Choroid plexus epithelial cell (primary cell): ENCODE data around the gene MYLK.
A peak's percentile ranks its signal among the peaks of the same experiment; 100 is the strongest.

Experiments
- DNase-seq: peaks from one replicate; pipeline ENCODE4 v3.0.0-alpha.2; 2010; ENCODE audit warnings: low read depth
- H3K4me3 ChIP-seq: 2 replicates; pipeline ENCODE4 v1.5.1; 2011; ENCODE audit warnings: low read depth, mild to moderate bottlenecking, control low read depth, low read length, moderate library complexity
- CTCF ChIP-seq: conservative IDR thresholded peaks from 2 replicates; pipeline ENCODE4 v1.5.1; 2011; ENCODE audit warnings: low read depth, mild to moderate bottlenecking, control low read depth, inconsistent platforms, low read length, moderate library complexity

MYLK gene

DNA sequence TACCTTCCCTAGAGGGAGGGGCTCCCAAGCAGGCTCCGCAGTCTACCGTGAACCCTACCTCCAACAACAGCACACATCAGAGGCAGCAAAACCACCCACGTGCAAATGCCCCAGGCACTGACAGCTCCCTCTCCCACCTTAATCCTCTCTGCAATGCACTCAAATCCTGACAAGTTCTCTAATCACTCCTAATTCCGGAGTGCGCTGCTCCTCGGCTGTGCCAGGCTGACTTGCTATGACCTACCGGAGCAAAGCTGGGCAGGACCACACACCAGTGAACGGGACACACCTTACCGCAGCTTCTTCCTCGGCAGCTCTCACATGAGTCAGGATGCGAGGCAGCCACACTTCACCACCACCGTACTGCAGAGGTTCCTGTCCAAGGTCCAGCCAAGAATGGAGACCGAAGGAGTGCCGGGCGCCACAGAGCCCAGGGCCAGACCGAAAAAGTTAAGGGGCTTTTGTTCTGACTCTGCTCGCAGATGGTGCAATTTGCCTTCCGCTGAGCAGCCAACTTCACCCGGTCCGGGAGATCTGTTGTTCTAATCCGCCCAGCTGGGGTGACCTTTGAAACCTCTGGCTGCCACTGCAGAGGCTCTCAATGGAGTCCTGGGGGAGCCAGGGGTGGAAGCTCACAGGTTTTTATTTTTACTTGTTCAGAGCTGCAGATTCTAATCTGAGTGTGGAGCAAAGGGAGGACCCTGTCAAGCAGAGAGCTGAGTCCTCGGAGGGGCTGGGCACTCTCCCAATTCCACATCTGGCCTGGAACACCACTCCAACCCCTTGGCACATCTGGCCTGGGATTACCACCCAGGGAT, 84.4 kb downstream of the MYLK start:
- H3K4me3 ChIP-seq: peak overlapping the region; percentile 32
- peak; percentile 58 for DNase-seq
- TF ChIP-seq CTCF: no peak

DNA sequence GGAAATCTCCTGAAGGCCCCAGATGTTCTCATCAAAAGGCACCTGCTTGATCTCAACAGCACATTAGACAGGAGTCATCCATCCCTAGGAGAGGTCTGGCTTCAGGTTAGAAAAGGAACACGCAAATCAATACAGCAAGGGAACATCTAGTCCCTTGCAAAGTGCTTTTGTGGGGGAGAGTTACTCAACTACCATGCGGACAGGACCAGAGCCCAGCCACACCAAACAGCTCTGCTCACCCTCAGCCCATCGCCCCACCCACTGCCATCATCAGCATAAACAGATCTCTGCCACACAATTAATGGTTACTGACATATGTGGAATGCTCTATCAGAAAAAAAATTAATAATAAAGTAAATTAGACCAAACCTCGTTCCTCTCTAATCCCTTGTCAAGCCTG, 85.6 kb downstream of the MYLK start:
- no peak overlapping the region for H3K4me3 ChIP-seq
- no peak for TF ChIP-seq CTCF
- DNase-seq: no peak

DNA sequence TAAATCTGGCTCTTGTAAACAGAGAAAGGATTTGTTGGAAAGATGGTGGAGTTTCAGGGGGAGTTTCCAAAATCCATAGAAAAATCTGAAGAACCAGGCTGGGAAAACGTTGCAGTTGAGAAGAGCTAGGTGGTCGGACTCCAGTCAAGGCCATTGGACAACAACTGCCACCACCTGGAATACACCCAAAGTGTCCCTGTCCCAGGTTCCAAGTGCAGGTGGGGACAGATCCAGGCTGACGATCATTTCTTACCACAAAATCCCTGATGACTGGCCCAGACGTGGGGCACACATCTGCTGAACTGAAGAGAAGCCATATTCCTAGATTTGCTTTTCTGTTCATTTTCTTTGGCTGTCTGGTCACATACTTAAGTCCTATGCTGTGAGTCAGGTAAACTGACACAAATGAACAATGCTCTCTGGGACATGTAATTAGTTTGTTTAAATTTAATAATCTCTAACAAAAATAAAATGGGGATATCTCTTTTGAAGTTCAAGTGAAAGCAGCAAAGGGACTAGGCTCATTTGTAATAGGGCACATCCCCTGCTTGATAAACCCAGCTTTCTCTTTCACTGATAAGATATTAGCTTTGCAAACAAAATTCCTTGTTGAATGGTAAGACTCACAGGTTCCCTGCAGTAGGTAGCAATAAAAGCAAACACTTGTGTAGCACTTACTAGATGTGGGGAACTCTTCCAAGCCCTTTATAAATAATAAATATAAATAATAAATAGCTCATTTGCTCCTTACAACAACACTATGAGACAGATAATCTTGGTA, 88.5 kb downstream of the MYLK start:
- no peak for DNase-seq
- no peak for TF ChIP-seq CTCF
- H3K4me3 ChIP-seq: no peak overlapping the region

- TF ChIP-seq CTCF: no peak
- DNase-seq: no peak
- no peak overlapping the region for H3K4me3 ChIP-seq
These were observed 90.7 kb downstream of the MYLK start for GRCh38 chr3:123793425-123793824.

DNA sequence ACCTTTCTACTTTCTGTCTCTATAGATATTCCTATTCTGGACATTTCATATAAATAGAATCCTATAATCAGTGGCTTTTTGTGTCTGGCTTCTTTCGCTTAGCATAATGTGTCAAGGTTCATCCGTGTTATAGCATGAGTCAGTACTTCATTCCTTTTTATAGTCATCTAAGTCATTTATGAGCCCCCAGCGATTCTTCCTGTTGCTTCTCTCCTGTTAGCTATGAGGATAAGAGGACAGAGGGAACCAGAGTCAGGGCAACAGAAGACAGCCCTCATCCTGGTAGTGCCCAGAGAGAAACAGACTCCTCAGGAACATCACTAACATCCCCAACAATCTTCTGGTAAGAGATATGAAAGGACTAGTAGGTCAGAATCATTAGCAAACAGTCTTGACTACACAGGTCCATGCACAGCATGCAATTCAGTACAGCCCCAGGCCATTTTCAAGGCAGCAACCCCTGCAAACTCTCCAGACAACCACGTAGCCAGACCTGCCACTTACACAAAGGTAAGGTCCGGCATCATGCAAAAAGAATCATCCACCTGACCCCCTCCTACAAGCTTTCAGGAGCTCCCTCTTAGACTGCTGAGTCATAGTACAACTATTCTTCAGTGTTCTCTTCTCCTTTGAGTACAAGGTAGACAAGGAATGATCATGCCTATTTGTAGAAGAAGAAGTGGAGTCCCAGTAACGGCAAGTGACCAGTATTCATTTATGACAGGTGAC, 91.5 kb downstream of the MYLK start:
- no peak for TF ChIP-seq CTCF
- DNase-seq: no peak
- H3K4me3 ChIP-seq: no peak overlapping the region

GRCh38 chr3:123791898-123792297, 92.2 kb downstream of the MYLK start:
- TF ChIP-seq CTCF: no peak
- H3K4me3 ChIP-seq: no peak overlapping the region
- DNase-seq: peak; percentile 59
